MM.1S (cell line): Measurements from ENCODE around the gene CTNNA3.

Source experiments
- EZH2 ChIP-seq: fragments of 300-600 bp; sonication (generic); optimal IDR thresholded peaks from 2 replicates; pipeline ENCODE3; 2017; ENCODE audit warnings: low read depth, mild to moderate bottlenecking, antibody characterized with exemption, low read length, mixed read lengths
- EZH2phosphoT487 ChIP-seq: fragments of 300-600 bp; sonication (generic); IDR thresholded peaks from 2 replicates; pipeline ENCODE4 v1.6.1; 2018; ENCODE audit warnings: antibody characterized with exemption, low read length
- TF ChIP-seq, protein P1 (sequence below): fragments of 300-600 bp; sonication (generic); IDR thresholded peaks from 2 replicates; pipeline ENCODE4 v1.5.1; 2016; ENCODE audit warnings: antibody characterized with exemption, low read length, mixed read lengths

DNA sequence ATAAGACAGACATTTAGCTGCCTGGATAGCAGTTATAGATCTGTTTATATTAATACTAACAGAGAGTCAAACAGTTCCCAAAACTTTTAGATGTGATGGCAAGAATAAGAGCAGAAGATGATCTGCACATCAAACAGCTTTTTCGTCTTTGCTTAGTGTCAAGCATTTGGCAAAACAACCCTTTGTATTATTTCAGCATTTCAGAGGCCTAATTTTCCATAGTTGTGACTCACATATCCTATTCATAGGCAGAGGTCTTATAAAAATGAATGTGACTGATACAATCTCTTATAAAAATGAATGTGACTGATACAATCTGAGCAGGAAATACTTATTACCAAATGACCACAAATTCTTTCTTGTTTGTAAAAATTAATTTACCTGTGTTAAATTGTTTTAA, 699.0 kb downstream of the CTNNA3 start:
- TF ChIP-seq, protein P1, sequence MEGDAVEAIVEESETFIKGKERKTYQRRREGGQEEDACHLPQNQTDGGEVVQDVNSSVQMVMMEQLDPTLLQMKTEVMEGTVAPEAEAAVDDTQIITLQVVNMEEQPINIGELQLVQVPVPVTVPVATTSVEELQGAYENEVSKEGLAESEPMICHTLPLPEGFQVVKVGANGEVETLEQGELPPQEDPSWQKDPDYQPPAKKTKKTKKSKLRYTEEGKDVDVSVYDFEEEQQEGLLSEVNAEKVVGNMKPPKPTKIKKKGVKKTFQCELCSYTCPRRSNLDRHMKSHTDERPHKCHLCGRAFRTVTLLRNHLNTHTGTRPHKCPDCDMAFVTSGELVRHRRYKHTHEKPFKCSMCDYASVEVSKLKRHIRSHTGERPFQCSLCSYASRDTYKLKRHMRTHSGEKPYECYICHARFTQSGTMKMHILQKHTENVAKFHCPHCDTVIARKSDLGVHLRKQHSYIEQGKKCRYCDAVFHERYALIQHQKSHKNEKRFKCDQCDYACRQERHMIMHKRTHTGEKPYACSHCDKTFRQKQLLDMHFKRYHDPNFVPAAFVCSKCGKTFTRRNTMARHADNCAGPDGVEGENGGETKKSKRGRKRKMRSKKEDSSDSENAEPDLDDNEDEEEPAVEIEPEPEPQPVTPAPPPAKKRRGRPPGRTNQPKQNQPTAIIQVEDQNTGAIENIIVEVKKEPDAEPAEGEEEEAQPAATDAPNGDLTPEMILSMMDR = no peak
- TF ChIP-seq EZH2 (no peak), EZH2phosphoT487 (no peak)
